HG03520 (cell line): Measurements from ENCODE around the gene ABCC1.
"Not testable (repeated sequence)": the region's sequence is repeated elsewhere in the genome, so short reads cannot be mapped to it uniquely, and the experiment has no call there.

Experiments
- ATAC-seq: cut with Tn5 transposase; IDR thresholded peaks from one replicate; pipeline ENCODE4 v1.9.1; 2021; ENCODE audit warnings: mild to moderate bottlenecking, moderate library complexity; ENCODE audit not compliant: unreplicated experiment

Gene ABCC1

GRCh38 chr16:15942931-15943690 lies 6.3 kb upstream of the ABCC1 start:
- ATAC-seq: no peak

- ATAC-seq: no peak
These were observed 3.0 kb upstream of the ABCC1 start for GRCh38 chr16:15946257-15947044.

GRCh38 chr16:15947983-15948509 lies 1.4 kb upstream of the ABCC1 start:
- ATAC-seq: no peak

GRCh38 chr16:15948532-15949209 lies 745 bp upstream of the ABCC1 start:
- ATAC-seq: no peak

- ATAC-seq: no peak
These were observed 892 bp downstream of the ABCC1 start for GRCh38 chr16:15950161-15950854.

GRCh38 chr16:15950869-15951268 lies 1.5 kb downstream of the ABCC1 start:
- ATAC-seq: no peak

- no peak for ATAC-seq
These were observed 2.4 kb downstream of the ABCC1 start for GRCh38 chr16:15951852-15952251.

- ATAC-seq: no peak
These were observed 2.9 kb downstream of the ABCC1 start for GRCh38 chr16:15952265-15952711.

GRCh38 chr16:15953477-15953876 lies 4.1 kb downstream of the ABCC1 start:
- ATAC-seq: no peak

- no peak for ATAC-seq
These were observed 4.8 kb downstream of the ABCC1 start for GRCh38 chr16:15953929-15954813.

- ATAC-seq: no peak
These were observed 5.4 kb downstream of the ABCC1 start for GRCh38 chr16:15954814-15955151.

GRCh38 chr16:15955425-15955824 lies 6.0 kb downstream of the ABCC1 start:
- no peak for ATAC-seq

GRCh38 chr16:15956106-15956505 lies 6.7 kb downstream of the ABCC1 start:
- not testable (repeated sequence) for ATAC-seq

- no peak for ATAC-seq
These were observed 9.4 kb downstream of the ABCC1 start for GRCh38 chr16:15958703-15959348.

- ATAC-seq: no peak
These were observed 10.9 kb downstream of the ABCC1 start for GRCh38 chr16:15960124-15960971.

- peak; percentile 68 for ATAC-seq
These were observed 11.7 kb downstream of the ABCC1 start for GRCh38 chr16:15961060-15961511.

GRCh38 chr16:15961571-15962090 lies 12.2 kb downstream of the ABCC1 start:
- peak; percentile 22 for ATAC-seq

GRCh38 chr16:15963307-15963910 lies 14.0 kb downstream of the ABCC1 start:
- ATAC-seq: no peak
